Keratinocyte (primary cell): Measurements from ENCODE around the gene PTGES. TPM values are rescaled to one million over a fixed set of nuclear protein-coding genes. Genes with fewer than 3 reads are reported as not detected.

ENCODE experiments used
- DNase-seq: peaks from one replicate; pipeline ENCODE4 v3.0.0-alpha.2; 2011; ENCODE audit warnings: low read depth, missing footprints, low spot score
- FAIRE-seq: peaks from 2 replicates; lab custom pipeline; 2011; peaks lifted over from hg19 to GRCh38; lab: Jason Lieb, UNC
- H2AFZ ChIP-seq: 2 replicates; pipeline ENCODE4 v1.6.0; 2012; ENCODE audit warnings: low read length, control low read depth, inconsistent platforms; ENCODE audit not compliant: control insufficient read depth
- H3K27ac ChIP-seq: 2 replicates; pipeline ENCODE4 v1.5.1; 2011; ENCODE audit warnings: low read length; ENCODE audit not compliant: control insufficient read depth, insufficient read depth
- H3K27me3 ChIP-seq: 3 replicates; pipeline ENCODE4 v1.6.0; 2011; ENCODE audit warnings: low read length; ENCODE audit not compliant: control insufficient read depth, insufficient read depth; ENCODE audit errors: extremely low read depth
- H3K36me3 ChIP-seq, 2 experiments: 2 replicates in 1 of 2; 3 replicates in 1 of 2; pipeline ENCODE4 v1.5.1; 2011; ENCODE audit warnings: low read length in 2 of 2, mild to moderate bottlenecking in 1 of 2; ENCODE audit not compliant: control insufficient read depth in 2 of 2, insufficient read depth in 2 of 2; ENCODE audit errors: extremely low read depth in 1 of 2
- H3K4me1 ChIP-seq: 3 replicates; pipeline ENCODE4 v1.5.1; 2011; ENCODE audit warnings: low read length; ENCODE audit not compliant: control insufficient read depth, insufficient read depth; ENCODE audit errors: extremely low read depth
- H3K4me2 ChIP-seq: 3 replicates; pipeline ENCODE4 v1.6.0; 2011; ENCODE audit warnings: low read depth, low read length; ENCODE audit not compliant: control insufficient read depth, insufficient read depth; ENCODE audit errors: extremely low read depth
- H3K4me3 ChIP-seq, 3 experiments: fragments of 200-600 bp in 1 of 3; sonication (generic) in 1 of 3; 2 replicates in 2 of 3; 3 replicates in 1 of 3; pipeline ENCODE4 v1.5.1; 2011 to 2016; ENCODE audit warnings: low read length in 3 of 3, mild to moderate bottlenecking in 3 of 3, control low read depth in 2 of 3, inconsistent platforms in 1 of 3, low read depth in 1 of 3, mixed read lengths in 1 of 3, mixed run types in 1 of 3, moderate library complexity in 1 of 3; ENCODE audit not compliant: control insufficient read depth in 2 of 3, insufficient read depth in 2 of 3; ENCODE audit errors: extremely low read depth in 1 of 3
- H3K79me2 ChIP-seq: 2 replicates; pipeline ENCODE4 v1.6.0; 2012; ENCODE audit warnings: low read length; ENCODE audit not compliant: control insufficient read depth, insufficient read depth
- H3K9ac ChIP-seq: 3 replicates; pipeline ENCODE4 v1.6.0; 2011; ENCODE audit warnings: low read length; ENCODE audit not compliant: control insufficient read depth, insufficient read depth; ENCODE audit errors: extremely low read depth
- H3K9me1 ChIP-seq: 3 replicates; pipeline ENCODE4 v1.6.0; 2011; ENCODE audit warnings: low read length; ENCODE audit not compliant: control insufficient read depth, insufficient read depth; ENCODE audit errors: extremely low read depth
- H3K9me3 ChIP-seq: 2 replicates; pipeline ENCODE4 v1.5.1; 2012; ENCODE audit warnings: low read depth, low read length; ENCODE audit not compliant: control insufficient read depth
- H4K20me1 ChIP-seq: 3 replicates; pipeline ENCODE4 v1.6.0; 2011; ENCODE audit warnings: low read length; ENCODE audit not compliant: control insufficient read depth, insufficient read depth; ENCODE audit errors: extremely low read depth
- CTCF ChIP-seq, 3 experiments: IDR thresholded peaks in 1 of 3; conservative IDR thresholded peaks in 1 of 3; optimal IDR thresholded peaks in 1 of 3; 2 replicates in 2 of 3; 3 replicates in 1 of 3; pipeline versions ENCODE3 to v1.5.1; 2011; ENCODE audit warnings: low read length in 3 of 3, mild to moderate bottlenecking in 3 of 3, moderate library complexity in 2 of 3, control low read depth in 1 of 3, inconsistent platforms in 1 of 3; ENCODE audit not compliant: insufficient read depth in 2 of 3; ENCODE audit errors: extremely low read depth in 1 of 3
- EZH2 ChIP-seq: IDR thresholded peaks from one replicate; pipeline ENCODE4 v1.6.1; 2012; ENCODE audit warnings: inconsistent platforms, mild to moderate bottlenecking, low read length, moderate library complexity
- dilution Hi-C: fragments of 300-500 bp; cut with MboI; formaldehyde crosslinking; loops from one replicate; pipeline ENCODE4 v1.7.0; 2020; ENCODE audit warnings: low sequenced_read_pairs; ENCODE audit not compliant: extremely low pct_ligation_motif_present
- polyA plus RNA-seq, 5 experiments: library from polyadenylated mRNA; depleted of rRNA in 3 of 5; stranded (reverse) in 3 of 5; stranded (forward) in 1 of 5; unstranded in 1 of 5; fragments of >200 nt; gene quantifications; 1 replicate in 1 of 5; 2 replicates in 3 of 5; 3 replicates in 1 of 5; pipeline versions ENCODE4 v1.2.1 to v1.2.3, GENCODE V29; 2011 to 2012; ENCODE audit warnings: missing spikeins in 2 of 5, low read depth in 1 of 5, low replicate concordance in 1 of 5

Gene PTGES
- polyA plus RNA-seq, 1 donor (not counting 4 experiments of a cell fraction or from before 2014, with no cell fraction given), result 19.7 TPM

- no peaks in the 10 kb centered on the region for H4K20me1 ChIP-seq
- DNase-seq (no peak), FAIRE-seq (no peak)
- dilution Hi-C loops, result no loop called here
- H3K4me2 ChIP-seq, result no peak overlapping the region
- TF ChIP-seq CTCF (optimal IDR thresholded peaks at IDR 0.05 in 1 of 3, IDR thresholded peaks at IDR 0.05 in 1 of 3, conservative IDR thresholded peaks at IDR 0.05 in 1 of 3; ENCODE audit: extremely low read depth in 1 of 3, insufficient read depth in 2 of 3, low read length in 3 of 3) (no peak), EZH2 (no peak)
- H3K27me3 ChIP-seq, result peaks cover 49% of the 10 kb centered on the region
- no peak overlapping the region for H3K9ac ChIP-seq
- H3K36me3 ChIP-seq, result no peaks in the 10 kb centered on the region
- H3K27ac ChIP-seq, result no peak overlapping the region
- H3K9me3 ChIP-seq, result no peaks in the 10 kb centered on the region
- no peaks in the 10 kb centered on the region for H3K9me1 ChIP-seq
- no peaks in the 10 kb centered on the region for H3K79me2 ChIP-seq
- no peak overlapping the region for H3K4me3 ChIP-seq
- no peak overlapping the region for H2AFZ ChIP-seq
- H3K4me1 ChIP-seq, result no peaks in the 10 kb centered on the region
Observed at GRCh38 chr9:129695870-129696269, 57.0 kb downstream of the PTGES start.

GRCh38 chr9:129694243-129694646 is 58.6 kb downstream of the PTGES start:
- H3K9me1 ChIP-seq, result no peaks in the 10 kb centered on the region
- FAIRE-seq (no peak), DNase-seq (no peak)
- H3K9me3 ChIP-seq, result no peaks in the 10 kb centered on the region
- H3K9ac ChIP-seq, result no peak overlapping the region
- H3K79me2 ChIP-seq, result no peaks in the 10 kb centered on the region
- no peak overlapping the region for H3K4me3 ChIP-seq
- dilution Hi-C loops, result no loop called here
- no peaks in the 10 kb centered on the region for H4K20me1 ChIP-seq
- H3K4me2 ChIP-seq, result no peak overlapping the region
- TF ChIP-seq CTCF (optimal IDR thresholded peaks at IDR 0.05 in 1 of 3, IDR thresholded peaks at IDR 0.05 in 1 of 3, conservative IDR thresholded peaks at IDR 0.05 in 1 of 3; ENCODE audit: extremely low read depth in 1 of 3, insufficient read depth in 2 of 3, low read length in 3 of 3) (no peak), EZH2 (no peak)
- no peak overlapping the region for H2AFZ ChIP-seq
- H3K27me3 ChIP-seq, result peaks cover 49% of the 10 kb centered on the region
- no peaks in the 10 kb centered on the region for H3K36me3 ChIP-seq
- H3K4me1 ChIP-seq, result no peaks in the 10 kb centered on the region
- H3K27ac ChIP-seq, result no peak overlapping the region
